Gastroesophageal sphincter (tissue), 3 donors: ENCODE data around the gene HSD11B1L.

Experiments used
- EP300 ChIP-seq: sonication (generic); formaldehyde crosslinking; IDR thresholded peaks from one replicate; pipeline ENCODE4 v1.6.1; 2017; ENCODE audit warnings: antibody characterized with exemption, mild to moderate bottlenecking
- POLR2A ChIP-seq, 2 donors: fragments of 450-650 bp; IDR thresholded peaks; one replicate each; pipeline ENCODE4 v1.6.1; 2017; ENCODE audit warnings: antibody characterized with exemption in 2 of 2, mild to moderate bottlenecking in 2 of 2, moderate library complexity in 1 of 2
- TF ChIP-seq, protein P1 (sequence below), 4 experiments: fragments of 200-600 bp in 2 of 4; fragments of 450-650 bp in 2 of 4; sonication (generic) in 1 of 4; IDR thresholded peaks; one replicate each; pipeline ENCODE4 v1.5.1; 2017 to 2019; ENCODE audit warnings: antibody characterized with exemption in 4 of 4, mild to moderate bottlenecking in 2 of 4, moderate library complexity in 2 of 4

DNA sequence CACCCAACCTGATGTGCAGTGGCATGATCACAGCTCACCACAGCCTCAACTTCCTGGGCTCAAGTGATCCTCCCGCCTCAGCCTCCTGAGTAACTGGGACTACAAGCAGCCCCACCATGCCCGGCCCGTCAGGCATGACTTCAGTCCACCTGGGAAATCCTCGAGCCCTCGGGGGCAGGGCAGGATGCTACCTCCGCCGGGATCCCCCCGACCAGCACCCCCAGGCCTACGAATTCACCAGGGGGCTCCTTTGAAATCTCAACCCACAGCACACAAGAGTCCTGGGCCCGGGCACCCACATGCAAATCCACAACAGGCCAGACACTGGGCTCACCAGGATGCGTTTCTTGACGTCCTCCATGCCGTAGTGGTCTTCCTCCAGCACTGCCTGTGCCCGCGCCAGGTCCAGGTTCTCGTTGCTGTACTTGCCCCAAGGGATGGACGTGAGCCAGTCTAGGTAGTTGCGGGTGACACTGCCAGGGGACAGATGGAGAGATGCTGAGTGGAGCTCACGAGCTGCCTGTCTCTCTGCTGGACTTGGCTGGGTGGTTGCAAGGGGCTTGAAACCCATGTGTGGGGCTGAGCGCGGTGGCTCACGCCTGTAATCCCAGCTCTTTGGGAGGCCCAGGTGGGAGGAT is 19.7 kb downstream of the HSD11B1L start:
- TF ChIP-seq, protein P1, sequence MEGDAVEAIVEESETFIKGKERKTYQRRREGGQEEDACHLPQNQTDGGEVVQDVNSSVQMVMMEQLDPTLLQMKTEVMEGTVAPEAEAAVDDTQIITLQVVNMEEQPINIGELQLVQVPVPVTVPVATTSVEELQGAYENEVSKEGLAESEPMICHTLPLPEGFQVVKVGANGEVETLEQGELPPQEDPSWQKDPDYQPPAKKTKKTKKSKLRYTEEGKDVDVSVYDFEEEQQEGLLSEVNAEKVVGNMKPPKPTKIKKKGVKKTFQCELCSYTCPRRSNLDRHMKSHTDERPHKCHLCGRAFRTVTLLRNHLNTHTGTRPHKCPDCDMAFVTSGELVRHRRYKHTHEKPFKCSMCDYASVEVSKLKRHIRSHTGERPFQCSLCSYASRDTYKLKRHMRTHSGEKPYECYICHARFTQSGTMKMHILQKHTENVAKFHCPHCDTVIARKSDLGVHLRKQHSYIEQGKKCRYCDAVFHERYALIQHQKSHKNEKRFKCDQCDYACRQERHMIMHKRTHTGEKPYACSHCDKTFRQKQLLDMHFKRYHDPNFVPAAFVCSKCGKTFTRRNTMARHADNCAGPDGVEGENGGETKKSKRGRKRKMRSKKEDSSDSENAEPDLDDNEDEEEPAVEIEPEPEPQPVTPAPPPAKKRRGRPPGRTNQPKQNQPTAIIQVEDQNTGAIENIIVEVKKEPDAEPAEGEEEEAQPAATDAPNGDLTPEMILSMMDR (IDR thresholded peaks at IDR 0.05) = no peak
- TF ChIP-seq POLR2A (IDR thresholded peaks at IDR 0.05) = no peak
- TF ChIP-seq EP300 = no peak
